ENCODE data around the gene VLDLR.
"Not testable (repeated sequence)": the region's sequence is repeated elsewhere in the genome, so short reads cannot be mapped to it uniquely, and the experiment has no call there.

The VLDLR gene

DNA sequence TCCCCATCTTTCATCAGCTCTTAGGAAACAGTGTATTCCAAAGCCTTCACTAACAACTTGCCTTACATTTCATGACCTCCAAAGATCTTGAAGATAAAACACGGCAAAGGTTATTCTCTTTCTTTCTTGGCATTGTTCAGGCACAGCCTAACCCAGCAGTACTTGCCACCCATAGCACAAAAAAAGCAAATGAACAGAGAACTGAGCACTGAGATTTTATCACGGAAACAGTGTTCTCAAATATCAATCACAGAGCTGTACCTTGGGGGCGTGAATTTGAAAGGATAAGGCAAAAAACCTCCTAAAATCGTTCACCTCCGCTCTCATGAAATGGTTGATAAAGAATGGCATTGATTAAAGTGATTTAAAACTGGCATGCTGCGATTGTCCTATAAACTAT is 78.8 kb downstream of the VLDLR start:
- H3K27ac ChIP-seq (ENCODE audit: low read length) = peak overlapping the region; percentile 82
- peak overlapping the region; percentile 57 for H3K4me3 ChIP-seq (ENCODE audit: low read length)
- no peaks in the 10 kb centered on the region for H3K36me3 ChIP-seq (ENCODE audit: insufficient read depth, low read depth, low read length)
- H3K27me3 ChIP-seq (ENCODE audit: insufficient read depth, low read length) = no peaks in the 10 kb centered on the region
- H3K9me3 ChIP-seq (ENCODE audit: insufficient read depth, low read depth, low read length) = no peaks in the 10 kb centered on the region
- peak overlapping the region; percentile 62; the same call in 1 of the 2 replicates for H3K9ac ChIP-seq (ENCODE audit: low read depth, low read length)
- peaks cover 26% of the 10 kb centered on the region for H3K4me1 ChIP-seq (ENCODE audit: insufficient read depth, low read length)

- H3K27me3 ChIP-seq (ENCODE audit: insufficient read depth, low read length) = no peaks in the 10 kb centered on the region
- H3K9ac ChIP-seq (ENCODE audit: low read depth, low read length) = peak overlapping the region; percentile 62; the same call in 1 of the 2 replicates
- peak overlapping the region; percentile 82 for H3K27ac ChIP-seq (ENCODE audit: low read length)
- no peaks in the 10 kb centered on the region for H3K9me3 ChIP-seq (ENCODE audit: insufficient read depth, low read depth, low read length)
- H3K4me1 ChIP-seq (ENCODE audit: insufficient read depth, low read length) = peaks cover 26% of the 10 kb centered on the region
- H3K4me3 ChIP-seq (ENCODE audit: low read length) = peak overlapping the region; percentile 57
- no peaks in the 10 kb centered on the region for H3K36me3 ChIP-seq (ENCODE audit: insufficient read depth, low read depth, low read length)
Measured at GRCh38 chr9:2700909-2701550, 79.4 kb downstream of the VLDLR start.

DNA sequence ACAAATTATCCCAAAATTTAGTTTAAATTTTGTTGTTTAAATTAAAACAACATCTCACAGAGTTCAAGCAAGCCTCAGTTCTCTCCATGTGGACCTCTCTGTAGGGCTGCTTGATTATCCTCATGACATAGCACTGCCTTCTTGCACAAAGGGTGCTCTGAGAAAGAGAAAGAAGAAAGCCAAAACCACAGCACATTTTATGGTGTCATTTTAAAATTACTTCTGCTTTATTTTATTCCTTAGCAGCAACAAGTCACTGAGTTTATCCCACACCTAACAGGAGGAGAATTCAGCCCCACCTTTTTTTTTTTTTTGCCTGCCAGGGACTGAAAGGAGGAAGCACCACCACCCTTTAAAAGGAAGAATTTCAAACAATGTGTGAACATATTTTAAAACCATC is 82.9 kb downstream of the VLDLR start:
- Histone ChIP-seq H3K9ac (ENCODE audit: low read depth, low read length) (no peak overlapping the region), H3K36me3 (ENCODE audit: insufficient read depth, low read depth, low read length) (no peaks in the 10 kb centered on the region), H3K9me3 (ENCODE audit: insufficient read depth, low read depth, low read length) (no peaks in the 10 kb centered on the region), H3K4me3 (ENCODE audit: low read length) (no peak overlapping the region), H3K4me1 (ENCODE audit: insufficient read depth, low read length) (peaks cover 25% of the 10 kb centered on the region), H3K27ac (ENCODE audit: low read length) (no peak overlapping the region), H3K27me3 (ENCODE audit: insufficient read depth, low read length) (no peaks in the 10 kb centered on the region)

DNA sequence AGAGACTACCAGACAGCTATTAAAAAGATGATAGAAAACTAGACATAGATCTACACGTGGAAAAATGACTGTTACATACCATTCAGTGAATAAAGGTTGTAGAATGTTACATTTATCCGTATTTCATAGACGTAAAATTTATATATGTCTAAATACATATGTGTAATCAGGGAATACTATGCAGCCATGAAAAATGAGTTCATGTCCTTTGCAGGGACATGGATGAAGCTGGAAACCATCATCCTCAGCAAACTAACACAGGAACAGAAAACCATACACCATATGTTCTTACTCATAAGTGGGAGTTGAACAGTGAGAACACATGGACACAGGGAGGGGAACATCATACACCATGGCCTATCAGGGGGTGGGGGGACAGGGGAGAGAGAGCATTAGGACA is 85.7 kb downstream of the VLDLR start:
- H3K27ac ChIP-seq (ENCODE audit: low read length); H3K27me3 ChIP-seq (ENCODE audit: insufficient read depth, low read length); H3K9ac ChIP-seq (ENCODE audit: low read depth, low read length); H3K36me3 ChIP-seq (ENCODE audit: insufficient read depth, low read depth, low read length); H3K4me3 ChIP-seq (ENCODE audit: low read length); H3K9me3 ChIP-seq (ENCODE audit: insufficient read depth, low read depth, low read length); H3K4me1 ChIP-seq (ENCODE audit: insufficient read depth, low read length): not testable (repeated sequence)
